CD4-positive, alpha-beta T cell treated with Interleukin-4 for 1 hour (primary cell): ENCODE data around the gene AMER1.

Experiments used
- DNase-seq, 2 donors: peaks; one replicate each; pipeline ENCODE4 v3.0.0-alpha.2; 2020 to 2022

The AMER1 gene

GRCh38 chrX:64182208-64182607, 23.3 kb downstream of the AMER1 start:
- no peak for DNase-seq

GRCh38 chrX:64176876-64177275, 28.6 kb downstream of the AMER1 start:
- DNase-seq, result no peak

- DNase-seq, result no peak
Observed at GRCh38 chrX:64169988-64170387, 35.5 kb downstream of the AMER1 start.

GRCh38 chrX:64152857-64153256, 52.7 kb downstream of the AMER1 start:
- DNase-seq, result no peak

GRCh38 chrX:64151911-64152310, 53.6 kb downstream of the AMER1 start:
- DNase-seq, result no peak

GRCh38 chrX:64150775-64151174, 54.7 kb downstream of the AMER1 start:
- DNase-seq, result no peak
